Measurements from ENCODE around the gene BCAR1.

The BCAR1 gene

GRCh38 chr16:75203667-75204409 is 47.6 kb downstream of the BCAR1 start:
- DNase-seq, result no peak

DNA sequence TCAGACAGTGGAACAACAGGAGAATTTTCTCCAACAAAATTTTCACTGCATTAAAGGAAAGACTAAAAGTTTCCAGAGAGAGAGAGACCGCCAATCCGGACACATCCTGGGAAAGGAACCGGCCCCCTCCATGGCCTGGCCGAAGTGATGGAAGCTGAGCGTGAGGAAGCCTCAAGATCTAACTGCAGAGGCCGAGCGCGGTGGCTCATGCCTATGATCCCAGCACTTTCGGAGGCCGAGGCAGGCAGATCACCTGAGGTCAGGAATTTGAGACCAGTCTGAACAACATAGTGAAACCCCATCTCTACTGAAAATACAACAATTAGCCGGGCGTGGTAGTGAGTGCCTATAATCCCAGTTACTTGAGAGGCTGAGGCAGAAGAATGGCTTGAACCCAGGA is 48.3 kb downstream of the BCAR1 start:
- no peak for DNase-seq

DNA sequence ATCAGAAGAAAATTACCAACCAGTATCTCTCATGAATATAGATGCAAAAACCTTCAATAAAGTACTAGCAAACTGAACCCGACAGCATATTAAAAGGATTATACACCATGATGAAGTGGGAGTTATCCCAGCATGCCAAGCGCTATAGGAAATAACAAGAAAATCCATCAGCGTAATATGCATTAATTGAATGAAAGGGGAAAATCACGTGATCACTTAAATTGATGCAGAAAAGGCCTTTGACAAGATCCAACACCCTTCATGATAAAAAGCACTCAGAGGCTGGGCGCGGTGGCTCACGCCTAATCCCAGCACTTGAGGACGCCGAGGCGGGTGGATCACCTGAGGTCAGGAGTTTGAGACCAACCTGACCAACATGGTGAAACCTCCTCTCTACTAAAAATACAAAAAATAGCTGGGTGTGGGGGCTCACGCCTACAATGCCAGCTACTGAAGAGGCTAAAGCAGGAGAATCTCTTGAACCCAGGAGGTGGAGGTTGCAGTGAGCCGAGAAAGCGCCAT is 49.3 kb downstream of the BCAR1 start:
- no peak for DNase-seq

GRCh38 chr16:75198135-75198600 is 53.3 kb downstream of the BCAR1 start:
- DNase-seq, result no peak

GRCh38 chr16:75197522-75198134 is 53.8 kb downstream of the BCAR1 start:
- DNase-seq, result no peak

- no peak for DNase-seq
These were observed 54.6 kb downstream of the BCAR1 start for GRCh38 chr16:75196836-75197235.

DNA sequence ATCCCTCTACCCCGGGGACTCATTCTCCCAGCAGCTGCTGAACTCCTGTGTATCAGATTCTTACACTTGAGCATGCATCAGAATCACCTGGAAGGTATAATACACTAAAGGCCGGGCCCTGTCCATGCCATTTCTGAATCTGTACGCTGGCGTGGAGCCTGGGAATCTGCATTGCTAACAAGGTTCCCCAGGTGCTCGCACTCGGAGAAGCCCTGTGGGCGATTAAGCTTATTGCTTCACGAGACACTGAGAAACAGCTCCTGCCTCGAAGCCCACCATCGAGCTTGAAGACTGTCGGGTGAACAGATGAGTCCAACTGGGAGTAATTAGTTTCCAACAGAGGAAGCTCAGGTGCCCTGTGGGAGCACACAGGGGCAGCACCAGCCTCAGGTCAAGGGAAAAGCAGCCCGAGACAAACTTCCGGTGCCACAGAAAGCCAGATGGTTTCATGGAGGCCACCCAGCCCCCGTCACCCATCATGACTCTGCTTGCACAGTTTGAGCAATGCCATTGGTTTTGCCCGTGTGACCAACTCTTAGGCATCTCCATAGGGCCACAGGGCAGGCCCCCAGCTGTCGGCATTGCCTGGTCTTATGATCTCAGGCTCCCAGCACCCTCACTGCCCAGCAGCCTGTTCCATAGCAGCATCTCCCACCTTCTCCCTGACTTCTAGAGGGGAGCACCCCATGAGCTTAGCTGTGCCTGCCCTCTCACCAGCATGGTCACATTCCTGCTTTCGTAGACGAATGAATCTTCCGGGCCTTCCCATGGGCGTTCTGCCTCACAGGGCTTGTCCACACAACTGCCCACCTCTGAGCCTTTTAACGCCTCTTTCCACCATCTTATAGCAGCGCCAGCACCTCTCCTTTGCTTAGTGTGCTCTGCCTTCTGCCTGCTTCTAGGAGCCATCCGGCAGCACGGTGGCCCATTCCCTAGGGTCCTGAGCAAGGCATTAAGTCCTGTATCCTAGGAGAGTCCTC is 55.3 kb downstream of the BCAR1 start:
- no peak for DNase-seq

- DNase-seq, result no peak
These were observed 57.5 kb downstream of the BCAR1 start for GRCh38 chr16:75193730-75194444.

DNA sequence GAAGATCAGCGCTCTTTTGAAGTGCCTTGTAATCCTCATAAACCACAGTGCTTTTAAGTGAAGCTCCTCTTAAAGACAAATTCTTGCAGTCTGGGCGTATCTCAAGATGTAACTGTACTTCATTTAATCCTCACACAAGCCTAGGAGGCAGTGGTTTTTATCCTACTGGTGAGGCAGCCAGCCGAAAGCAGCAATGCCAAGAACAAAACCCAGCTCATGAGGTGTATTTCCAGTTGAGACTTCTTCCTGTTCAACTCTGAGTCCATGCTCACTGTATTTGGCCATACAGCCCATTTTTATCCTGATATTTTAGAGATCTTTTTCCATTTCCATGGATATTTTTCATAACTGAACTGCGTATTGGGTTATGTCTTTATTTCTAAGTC is 58.2 kb downstream of the BCAR1 start:
- no peak for DNase-seq

DNA sequence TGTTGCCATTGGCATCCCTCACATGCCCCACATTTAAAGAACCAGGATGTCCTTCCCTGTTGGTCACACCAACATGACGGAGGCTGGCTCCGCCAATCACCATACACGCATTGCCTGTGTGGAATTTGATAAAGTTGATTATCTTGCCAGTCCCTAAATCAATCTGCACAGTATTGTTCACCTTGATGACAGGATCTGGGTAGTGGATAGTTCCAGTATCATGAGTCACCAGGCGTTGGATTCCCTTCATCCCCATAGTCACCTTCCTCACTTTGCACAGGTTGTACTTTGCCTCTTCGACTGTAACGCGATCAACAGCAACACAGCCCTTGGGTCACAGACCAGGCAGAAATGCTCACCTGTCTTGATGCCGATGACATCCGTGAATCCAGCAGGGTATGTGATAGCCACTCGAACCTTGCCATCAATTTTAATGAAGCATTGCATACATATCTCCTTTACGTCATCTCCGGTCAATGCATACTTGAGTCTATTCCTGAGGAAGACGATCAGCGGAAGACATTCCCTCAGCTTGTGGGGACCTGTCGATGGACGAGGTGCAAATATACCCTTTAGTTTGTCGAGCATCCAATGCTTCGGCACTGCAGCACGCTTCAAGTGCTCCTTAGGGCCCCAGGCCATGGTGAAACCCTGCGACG is 58.7 kb downstream of the BCAR1 start:
- no peak for DNase-seq

DNA sequence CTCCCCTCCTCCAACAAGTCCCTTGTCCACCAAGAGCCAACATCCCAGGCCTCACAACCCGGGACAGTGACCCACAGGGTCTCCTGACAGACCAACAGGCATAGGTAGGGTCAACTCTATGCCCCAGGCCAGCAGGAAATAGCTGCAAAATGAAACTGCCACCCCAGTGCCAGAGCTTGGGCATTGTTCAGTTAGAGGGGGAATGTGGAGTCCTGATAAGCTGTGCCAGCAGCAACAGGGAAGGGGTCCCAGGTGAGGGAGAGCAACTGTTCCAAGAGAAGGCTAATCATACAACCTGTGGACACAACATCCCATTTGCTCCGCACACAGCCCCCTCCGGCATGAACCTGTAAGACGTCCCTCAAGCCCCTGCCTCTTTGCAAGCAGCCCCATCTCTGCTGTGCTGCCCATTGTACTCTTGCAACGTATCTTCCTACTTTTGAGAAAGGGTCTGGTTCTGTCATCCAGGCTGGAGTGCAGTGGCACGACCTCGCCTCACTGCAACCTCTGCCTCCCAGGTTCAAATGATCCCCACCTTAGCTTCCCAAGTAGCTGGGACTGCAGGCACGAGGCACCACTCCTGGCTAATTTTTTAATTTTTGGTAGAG is 61.7 kb downstream of the BCAR1 start:
- DNase-seq, result no peak

DNA sequence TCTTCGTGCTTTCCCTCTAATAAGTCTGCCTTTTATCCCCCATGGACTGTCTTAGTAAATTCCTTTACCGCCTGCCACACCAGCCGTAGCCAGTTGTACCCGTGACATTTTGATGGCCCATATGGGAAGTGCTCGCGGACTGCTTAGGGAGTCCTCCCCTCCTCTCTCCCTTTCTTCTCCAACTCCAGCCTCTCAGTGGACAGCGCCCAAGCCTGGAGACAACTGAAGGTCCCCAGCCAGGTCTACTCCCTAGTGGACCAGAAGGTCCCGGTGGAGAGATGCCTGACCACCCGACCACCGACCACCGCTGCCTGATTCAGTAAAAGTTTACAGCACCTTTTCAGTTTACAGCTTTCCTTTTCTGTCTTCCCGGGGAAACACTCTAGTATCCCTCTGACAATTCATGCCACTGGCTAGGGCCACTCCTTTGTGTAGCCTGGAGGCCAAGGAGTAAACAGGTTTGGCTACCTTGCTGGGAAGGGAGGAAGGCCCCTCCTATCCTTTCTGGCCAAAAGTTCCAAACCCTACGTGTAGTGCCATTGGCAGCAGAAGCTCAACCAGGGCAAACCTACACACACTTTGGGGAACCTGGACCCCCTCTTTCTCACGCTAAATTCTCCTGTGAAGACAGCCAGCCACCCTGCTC is 62.5 kb downstream of the BCAR1 start:
- no peak for DNase-seq

DNA sequence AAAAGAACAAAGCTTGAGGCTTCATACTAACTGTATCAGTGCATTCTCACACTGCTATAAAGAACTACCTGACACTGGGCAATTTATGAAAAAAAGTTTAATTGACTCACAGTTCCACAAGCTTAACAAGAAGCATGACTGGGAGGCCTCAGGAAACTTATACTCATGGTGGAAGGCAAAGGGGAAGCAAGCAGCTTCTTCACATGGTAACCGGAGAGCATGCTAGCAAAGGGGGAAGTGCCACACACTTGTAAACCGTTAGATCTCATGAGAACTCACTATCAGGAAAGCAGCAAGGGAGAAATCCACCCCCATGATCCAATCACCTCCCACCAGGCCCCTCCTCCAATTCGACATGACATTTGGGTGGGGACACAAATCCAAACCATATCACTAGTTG is 69.8 kb downstream of the BCAR1 start:
- no peak for DNase-seq

DNA sequence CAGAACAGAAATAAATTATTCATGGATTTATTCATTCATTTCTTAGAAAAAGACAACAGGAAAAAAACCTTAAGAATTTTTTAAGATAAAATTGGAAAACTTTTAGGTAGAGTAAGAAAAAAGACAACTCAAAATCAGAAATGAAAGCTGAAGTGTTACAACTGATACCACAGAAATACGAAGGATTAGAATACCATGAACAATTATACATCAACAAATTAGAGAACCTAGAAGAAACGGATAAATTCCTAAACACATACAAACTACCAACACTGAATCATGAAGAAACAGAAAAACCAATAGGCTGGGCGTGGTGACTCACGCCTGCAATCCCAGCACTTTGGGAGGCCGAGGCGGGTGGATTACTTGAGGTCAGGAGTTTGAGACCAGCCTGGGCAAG is 72.2 kb downstream of the BCAR1 start:
- no peak for DNase-seq
